Smooth muscle cell (in vitro differentiated cells): ENCODE measurements around the gene RERE. TPM values are rescaled to one million over a fixed set of nuclear protein-coding genes. Genes with fewer than 3 reads are reported as not detected.
A peak's percentile ranks its signal among the peaks of the same experiment; 100 is the strongest.

Source experiments
- DNase-seq: peaks from one replicate; lab custom pipeline; 2025; ENCODE audit not compliant: unreplicated experiment; lab: John Stamatoyannopoulos, UW
- H2AFZ ChIP-seq: fragments of 200-600 bp; sonication (generic); 2 replicates; pipeline ENCODE4 v1.6.0; 2016; ENCODE audit warnings: antibody characterized with exemption, low read depth, mild to moderate bottlenecking
- H3F3A ChIP-seq: fragments of 200-600 bp; sonication (generic); 2 replicates; pipeline ENCODE4 v1.6.0; 2017; ENCODE audit warnings: antibody characterized with exemption, low read depth
- H3K27ac ChIP-seq: fragments of 200-600 bp; sonication (generic); 2 replicates; pipeline ENCODE4 v1.5.1; 2016; ENCODE audit warnings: low read depth, mild to moderate bottlenecking
- H3K27me3 ChIP-seq: fragments of 200-600 bp; sonication (generic); 2 replicates; pipeline ENCODE4 v1.6.1; 2016; ENCODE audit warnings: low read depth, mild to moderate bottlenecking
- H3K36me3 ChIP-seq: fragments of 200-600 bp; sonication (generic); 2 replicates; pipeline ENCODE4 v1.5.1; 2016; ENCODE audit warnings: low read depth
- H3K4me1 ChIP-seq: fragments of 200-600 bp; sonication (generic); 2 replicates; pipeline ENCODE4 v1.5.1; 2016; ENCODE audit warnings: low read depth
- H3K4me2 ChIP-seq: fragments of 200-600 bp; sonication (generic); 2 replicates; pipeline ENCODE4 v1.6.0; 2016; ENCODE audit warnings: mild to moderate bottlenecking
- H3K4me3 ChIP-seq: fragments of 200-600 bp; sonication (generic); 2 replicates; pipeline ENCODE4 v1.5.1; 2016; ENCODE audit warnings: mild to moderate bottlenecking
- H3K79me2 ChIP-seq: fragments of 200-600 bp; sonication (generic); 2 replicates; pipeline ENCODE4 v1.6.0; 2016; ENCODE audit warnings: low read depth, mild to moderate bottlenecking
- H3K9ac ChIP-seq: fragments of 200-600 bp; sonication (generic); 2 replicates; pipeline ENCODE4 v1.6.0; 2016; ENCODE audit warnings: low read depth
- H3K9me3 ChIP-seq: fragments of 200-600 bp; sonication (generic); replicated peaks from 2 replicates; pipeline ENCODE4 v1.5.1; 2016; ENCODE audit warnings: low read depth
- H4K20me1 ChIP-seq: fragments of 200-600 bp; sonication (generic); 2 replicates; pipeline ENCODE4 v1.6.0; 2016; ENCODE audit warnings: low read depth
- WGBS: methylation state at CpG from one replicate; pipeline ENCODE4 v1.1.7; 2016; ENCODE audit warnings: low lambda C conversion rate; 5-methylcytosine and 5-hydroxymethylcytosine counted together
- polyA plus RNA-seq: library from polyadenylated mRNA; unstranded; fragments of >200 nt; fragmentation: Nextera tagmentation; extraction: Ambion mirVana; gene quantifications from 2 replicates; pipeline ENCODE4 v1.2.1, GENCODE V29; 2016
- total RNA-seq: library from RNA; depleted of rRNA; stranded (reverse); fragments of >200 nt; gene quantifications from 2 replicates; pipeline ENCODE4 v1.2.3, GENCODE V29; 2014
- TF ChIP-seq, protein P1 (sequence below): fragments of 200-600 bp; sonication (generic); IDR thresholded peaks from 2 replicates; pipeline ENCODE4 v1.5.1; 2017; ENCODE audit warnings: borderline replicate concordance, mild to moderate bottlenecking, antibody characterized with exemption; ENCODE audit not compliant: insufficient read depth, poor library complexity, severe bottlenecking

The RERE gene
- total and polyA plus RNA-seq, 2 experiments from 2014 or later = 45.6 to 59.2 TPM

DNA sequence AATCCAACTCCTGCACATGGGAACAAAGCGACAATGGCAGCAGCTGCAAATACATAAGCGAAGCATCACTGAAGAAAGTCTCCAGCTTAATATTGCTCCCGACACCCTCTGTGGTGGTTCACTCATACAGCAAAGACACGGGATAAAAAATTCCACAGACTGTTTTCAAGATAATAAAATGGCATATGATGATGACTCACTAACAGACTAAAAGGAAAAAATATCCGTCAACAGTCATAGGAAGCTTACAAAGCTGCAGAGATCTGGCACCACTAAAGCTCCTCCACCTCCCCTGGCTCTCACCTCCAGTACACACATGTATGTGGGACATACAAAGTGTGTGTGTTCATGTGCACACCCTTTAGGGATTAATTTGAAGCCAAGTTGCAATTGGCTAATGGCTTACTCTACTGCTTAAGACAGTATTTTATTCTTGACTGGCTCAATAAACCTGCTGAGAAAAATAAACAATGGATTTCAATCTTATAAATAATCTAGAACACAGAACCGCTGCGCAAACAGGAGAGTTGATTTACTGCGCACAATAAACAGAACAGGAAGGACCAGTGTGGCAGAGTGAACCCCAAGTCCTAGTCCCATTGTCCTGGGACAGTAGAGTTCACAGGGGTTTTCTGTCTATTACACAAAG, 405.1 kb downstream of the RERE start:
- no peaks in the 10 kb centered on the region for H3K27me3 ChIP-seq
- peaks cover 93% of the 10 kb centered on the region for H3K79me2 ChIP-seq
- no peaks in the 10 kb centered on the region for H3K36me3 ChIP-seq
- 54% methylated on average over 8 of the region's 8 CpGs for WGBS
- peaks cover 49% of the 10 kb centered on the region for H3K4me1 ChIP-seq
- H2AFZ ChIP-seq = no peak overlapping the region
- TF ChIP-seq, protein P1, sequence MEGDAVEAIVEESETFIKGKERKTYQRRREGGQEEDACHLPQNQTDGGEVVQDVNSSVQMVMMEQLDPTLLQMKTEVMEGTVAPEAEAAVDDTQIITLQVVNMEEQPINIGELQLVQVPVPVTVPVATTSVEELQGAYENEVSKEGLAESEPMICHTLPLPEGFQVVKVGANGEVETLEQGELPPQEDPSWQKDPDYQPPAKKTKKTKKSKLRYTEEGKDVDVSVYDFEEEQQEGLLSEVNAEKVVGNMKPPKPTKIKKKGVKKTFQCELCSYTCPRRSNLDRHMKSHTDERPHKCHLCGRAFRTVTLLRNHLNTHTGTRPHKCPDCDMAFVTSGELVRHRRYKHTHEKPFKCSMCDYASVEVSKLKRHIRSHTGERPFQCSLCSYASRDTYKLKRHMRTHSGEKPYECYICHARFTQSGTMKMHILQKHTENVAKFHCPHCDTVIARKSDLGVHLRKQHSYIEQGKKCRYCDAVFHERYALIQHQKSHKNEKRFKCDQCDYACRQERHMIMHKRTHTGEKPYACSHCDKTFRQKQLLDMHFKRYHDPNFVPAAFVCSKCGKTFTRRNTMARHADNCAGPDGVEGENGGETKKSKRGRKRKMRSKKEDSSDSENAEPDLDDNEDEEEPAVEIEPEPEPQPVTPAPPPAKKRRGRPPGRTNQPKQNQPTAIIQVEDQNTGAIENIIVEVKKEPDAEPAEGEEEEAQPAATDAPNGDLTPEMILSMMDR = no peak
- no peak for DNase-seq
- no peak overlapping the region for H3K9ac ChIP-seq
- peak overlapping the region; percentile 56 for H3K27ac ChIP-seq
- H3F3A ChIP-seq = peaks cover 5% of the 10 kb centered on the region
- H4K20me1 ChIP-seq = peaks cover 100% of the 10 kb centered on the region
- H3K9me3 ChIP-seq = no peaks in the 10 kb centered on the region
- H3K4me3 ChIP-seq = no peak overlapping the region
- peak overlapping the region; percentile 52 for H3K4me2 ChIP-seq

DNA sequence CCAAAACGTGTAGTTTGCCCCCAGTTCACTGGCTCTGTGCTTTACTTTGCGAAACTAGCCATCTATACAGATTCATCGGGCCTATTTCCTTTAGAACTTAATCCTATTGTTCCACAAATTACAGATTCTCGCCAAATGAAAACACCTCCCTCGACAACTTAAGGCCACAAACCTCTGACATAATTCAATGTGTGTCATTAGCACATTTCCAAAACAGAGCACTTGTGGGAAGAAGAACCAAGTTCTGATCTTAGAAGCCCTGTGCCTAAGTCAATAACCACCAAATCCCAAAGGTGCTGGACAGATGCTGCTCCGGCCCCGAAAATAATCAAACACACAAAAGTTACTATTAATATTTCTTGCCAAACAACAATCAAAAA, 405.6 kb downstream of the RERE start:
- Histone ChIP-seq H3K9ac (no peak overlapping the region), H3K79me2 (peaks cover 93% of the 10 kb centered on the region), H3K9me3 (no peaks in the 10 kb centered on the region), H2AFZ (no peak overlapping the region), H3K4me3 (no peak overlapping the region), H3K36me3 (no peaks in the 10 kb centered on the region), H4K20me1 (peaks cover 100% of the 10 kb centered on the region), H3K4me1 (peaks cover 49% of the 10 kb centered on the region), H3K27me3 (no peaks in the 10 kb centered on the region), H3K4me2 (peak overlapping the region; percentile 52), H3K27ac (peak overlapping the region; percentile 56), H3F3A (peaks cover 2% of the 10 kb centered on the region)
- DNase-seq = no peak
- 80% methylated on average over 7 of the region's 7 CpGs for WGBS
- TF ChIP-seq, protein P1 = no peak

DNA sequence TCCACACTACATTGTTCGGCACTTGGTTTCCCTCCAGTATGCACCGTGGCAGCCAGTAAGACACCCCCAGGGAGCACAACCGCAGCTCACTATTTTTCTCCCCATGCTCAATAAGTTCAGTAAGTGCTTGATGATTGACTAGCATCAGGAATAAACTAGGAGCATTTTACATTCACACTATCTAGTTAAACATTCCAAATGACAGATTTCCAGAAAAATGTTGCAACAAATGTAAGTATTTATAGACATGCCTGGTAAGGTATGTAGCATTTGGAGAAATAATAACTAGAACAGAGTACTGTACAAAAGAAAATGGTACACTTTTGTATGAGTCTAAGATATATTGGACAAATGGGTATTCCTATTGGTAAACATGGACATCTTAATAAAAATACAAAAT, 406.6 kb downstream of the RERE start:
- no peak overlapping the region for H3K4me3 ChIP-seq
- no peaks in the 10 kb centered on the region for H3F3A ChIP-seq
- H3K4me2 ChIP-seq = no peak overlapping the region
- TF ChIP-seq, protein P1 = no peak
- H3K79me2 ChIP-seq = peaks cover 94% of the 10 kb centered on the region
- no peaks in the 10 kb centered on the region for H3K27me3 ChIP-seq
- H2AFZ ChIP-seq = no peak overlapping the region
- H4K20me1 ChIP-seq = peaks cover 100% of the 10 kb centered on the region
- no peaks in the 10 kb centered on the region for H3K9me3 ChIP-seq
- no peak overlapping the region for H3K9ac ChIP-seq
- H3K27ac ChIP-seq = peak overlapping the region; percentile 56
- peaks cover 49% of the 10 kb centered on the region for H3K4me1 ChIP-seq
- no peaks in the 10 kb centered on the region for H3K36me3 ChIP-seq
- 96% methylated on average over 3 of the region's 3 CpGs for WGBS
- DNase-seq = no peak

DNA sequence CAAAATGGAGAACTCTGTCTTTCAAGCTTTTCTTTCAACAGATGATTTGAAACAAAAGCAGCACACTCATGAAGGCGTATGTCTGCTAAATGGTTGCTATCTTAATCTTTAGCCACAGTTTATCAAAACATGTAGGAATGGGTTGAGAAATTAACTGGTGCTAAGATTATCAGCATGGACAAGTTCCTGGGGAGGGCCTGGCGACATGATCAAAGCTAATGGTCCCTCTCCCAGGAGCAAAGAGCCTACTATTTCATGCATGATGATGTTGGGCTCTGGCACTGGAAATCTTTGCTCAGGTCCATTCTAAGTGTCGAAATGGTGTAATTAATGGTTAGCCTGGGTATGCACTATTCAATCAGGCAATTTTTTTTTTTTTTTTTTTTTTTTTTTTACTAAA, 407.8 kb downstream of the RERE start:
- Histone ChIP-seq H3K36me3 (no peaks in the 10 kb centered on the region), H3K4me2 (peak overlapping the region; percentile 30), H3K27ac (peak overlapping the region; percentile 48), H3F3A (no peaks in the 10 kb centered on the region), H3K4me3 (no peak overlapping the region), H3K27me3 (no peaks in the 10 kb centered on the region), H2AFZ (no peak overlapping the region), H3K9me3 (no peaks in the 10 kb centered on the region), H3K79me2 (peaks cover 94% of the 10 kb centered on the region), H3K4me1 (peaks cover 49% of the 10 kb centered on the region), H3K9ac (no peak overlapping the region), H4K20me1 (peaks cover 100% of the 10 kb centered on the region)
- 47% methylated on average over 3 of the region's 3 CpGs for WGBS
- no peak for DNase-seq
- TF ChIP-seq, protein P1 = no peak
